ENCODE measurements around the gene IL17RA. TPM values are rescaled to one million over a fixed set of nuclear protein-coding genes. Genes with fewer than 3 reads are reported as not detected.

IL17RA gene
- total RNA-seq, 4 donors from 2014 or later: 18.4 to 51.3 (median 32.9) TPM

GRCh38 chr22:17064498-17065100 lies 20.2 kb upstream of the IL17RA start:
- Histone ChIP-seq H3K27me3 (peaks cover 6% of the 10 kb centered on the region), H3K4me1 (peaks cover 0 to 4% (median 0%) of the 10 kb centered on the region in 4 donors), H3K27ac (no peak overlapping the region), H3K9me3 (no peaks in the 10 kb centered on the region), H3K36me3 (no peaks in the 10 kb centered on the region), H3K4me3 (no peak overlapping the region)
- in situ Hi-C loops (cut with MboI; ENCODE audit: low pct_ligation_motif_present in 1 of 4, low pct_unique_long_range_greater_than_20kb in 1 of 4, low sequenced_read_pairs in 3 of 4): loop anchor here in 2 of 4 donors (25.0 kb wide), 2 partner anchors 298 to 448 kb away; partner anchors contain the start of gene CECR2 (in 1 of the 2)
- DNase-seq: no peak
- intact Hi-C loops (cut with DNase I; ENCODE audit: low total_unique reads): no loop called here
- no peak for TF ChIP-seq POLR2A (IDR thresholded peaks at IDR 0.05)
- no peak for TF ChIP-seq CTCF (IDR thresholded peaks at IDR 0.05)
- TF ChIP-seq EP300 (IDR thresholded peaks at IDR 0.05; ENCODE audit: low read depth): no peak
- no peak for TF ChIP-seq POLR2AphosphoS5 (IDR thresholded peaks at IDR 0.05)
- 60 to 85% methylated on average over 3 to 7 of the region's 7 CpGs for WGBS, 2 donors (ENCODE audit: low coverage in 1 of 2)

GRCh38 chr22:17065433-17065832 lies 19.4 kb upstream of the IL17RA start:
- H3K4me3 ChIP-seq: no peak overlapping the region
- in situ Hi-C loops (cut with MboI; ENCODE audit: low pct_ligation_motif_present in 1 of 4, low pct_unique_long_range_greater_than_20kb in 1 of 4, low sequenced_read_pairs in 3 of 4): loop anchor here in 2 of 4 donors (25.0 kb wide), 2 partner anchors 297 to 447 kb away; partner anchors contain the start of gene CECR2 (in 1 of the 2)
- no peaks in the 10 kb centered on the region for H3K36me3 ChIP-seq
- no peak for DNase-seq
- peaks cover 0 to 4% (median 0%) of the 10 kb centered on the region in 4 donors for H3K4me1 ChIP-seq
- TF ChIP-seq POLR2AphosphoS5 (IDR thresholded peaks at IDR 0.05) (no peak), CTCF (IDR thresholded peaks at IDR 0.05) (no peak), EP300 (IDR thresholded peaks at IDR 0.05; ENCODE audit: low read depth) (no peak), POLR2A (IDR thresholded peaks at IDR 0.05) (no peak)
- 71 to 87% methylated on average over 3 to 7 of the region's 7 CpGs for WGBS, 2 donors (ENCODE audit: low coverage in 1 of 2)
- H3K27ac ChIP-seq: no peak overlapping the region
- no peaks in the 10 kb centered on the region for H3K9me3 ChIP-seq
- intact Hi-C loops (cut with DNase I; ENCODE audit: low total_unique reads): no loop called here
- H3K27me3 ChIP-seq: peaks cover 6% of the 10 kb centered on the region

- in situ Hi-C loops (cut with MboI; ENCODE audit: low pct_ligation_motif_present in 1 of 4, low pct_unique_long_range_greater_than_20kb in 1 of 4, low sequenced_read_pairs in 3 of 4): loop anchor here (5.0 to 25.0 kb wide), 5 partner anchors 102 to 439 kb away; partner anchors contain the start of gene CECR2 (in 1 of the 4)
- Histone ChIP-seq H3K4me1 (no peaks in the 10 kb centered on the region), H3K9me3 (no peaks in the 10 kb centered on the region), H3K4me3 (no peak overlapping the region), H3K27ac (no peak overlapping the region), H3K36me3 (no peaks in the 10 kb centered on the region), H3K27me3 (no peaks in the 10 kb centered on the region)
- WGBS, 2 donors (ENCODE audit: low coverage in 1 of 2): 90 to 92% methylated on average over 1 of the region's 1 CpG
- intact Hi-C loops (cut with DNase I; ENCODE audit: low total_unique reads): no loop called here
- no peak for DNase-seq
- TF ChIP-seq EP300 (IDR thresholded peaks at IDR 0.05; ENCODE audit: low read depth) (no peak), POLR2AphosphoS5 (IDR thresholded peaks at IDR 0.05) (no peak), CTCF (IDR thresholded peaks at IDR 0.05) (no peak), POLR2A (IDR thresholded peaks at IDR 0.05) (no peak)
Observed at GRCh38 chr22:17072877-17073276, 11.9 kb upstream of the IL17RA start.

GRCh38 chr22:17074648-17075002 lies 10.2 kb upstream of the IL17RA start:
- Histone ChIP-seq H3K27me3 (no peaks in the 10 kb centered on the region), H3K27ac (no peak overlapping the region), H3K4me1 (no peaks in the 10 kb centered on the region), H3K9me3 (no peaks in the 10 kb centered on the region), H3K4me3 (no peak overlapping the region), H3K36me3 (no peaks in the 10 kb centered on the region)
- no peak for DNase-seq
- intact Hi-C loops (cut with DNase I; ENCODE audit: low total_unique reads): no loop called here
- in situ Hi-C loops (cut with MboI; ENCODE audit: low pct_ligation_motif_present in 1 of 4, low pct_unique_long_range_greater_than_20kb in 1 of 4, low sequenced_read_pairs in 3 of 4): loop anchor here (5.0 to 25.0 kb wide), 6 partner anchors 100 to 438 kb away; partner anchors contain the start of gene CECR2 (in 1 of the 4)
- TF ChIP-seq POLR2AphosphoS5 (IDR thresholded peaks at IDR 0.05) (no peak), POLR2A (IDR thresholded peaks at IDR 0.05) (no peak), EP300 (IDR thresholded peaks at IDR 0.05; ENCODE audit: low read depth) (no peak), CTCF (IDR thresholded peaks at IDR 0.05) (no peak)
